Osteoblast (primary cell): Measurements from ENCODE around the gene NR2F1. TPM values are rescaled to one million over a fixed set of nuclear protein-coding genes. Genes with fewer than 3 reads are reported as not detected.
A peak's percentile ranks its signal among the peaks of the same experiment; 100 is the strongest.

ENCODE experiments used
- DNase-seq: peaks from one replicate; pipeline ENCODE4 v3.0.0; 2011; ENCODE audit warnings: low spot score, mixed read lengths; ENCODE audit not compliant: insufficient read length; ENCODE audit errors: missing footprints
- H2AFZ ChIP-seq: 2 replicates; pipeline ENCODE4 v1.6.0; 2011; ENCODE audit warnings: mild to moderate bottlenecking, low read length
- H3K27ac ChIP-seq: 2 replicates; pipeline ENCODE4 v1.5.1; 2011; ENCODE audit warnings: mild to moderate bottlenecking, low read depth, low read length, moderate library complexity
- H3K27me3 ChIP-seq: 2 replicates; pipeline ENCODE4 v1.6.0; 2012; ENCODE audit warnings: mild to moderate bottlenecking, control low read depth, inconsistent platforms, low read length, moderate library complexity; ENCODE audit not compliant: insufficient read depth
- H3K36me3 ChIP-seq: 2 replicates; pipeline ENCODE4 v1.5.1; 2011; ENCODE audit warnings: mild to moderate bottlenecking, low read length, control low read depth, moderate library complexity; ENCODE audit not compliant: insufficient read depth
- H3K4me1 ChIP-seq: 2 replicates; pipeline ENCODE4 v1.5.1; 2011; ENCODE audit warnings: mild to moderate bottlenecking, low read length, control low read depth, moderate library complexity; ENCODE audit not compliant: insufficient read depth
- H3K4me2 ChIP-seq: 2 replicates; pipeline ENCODE4 v1.6.0; 2011; ENCODE audit warnings: mild to moderate bottlenecking, low read length; ENCODE audit not compliant: insufficient read depth
- H3K4me3 ChIP-seq: fragments of 200-600 bp; sonication (generic); 3 replicates; pipeline ENCODE4 v1.5.1; 2012; ENCODE audit warnings: mild to moderate bottlenecking, low read length, inconsistent platforms; ENCODE audit not compliant: insufficient read depth
- H3K79me2 ChIP-seq: 2 replicates; pipeline ENCODE4 v1.6.0; 2012; ENCODE audit warnings: mild to moderate bottlenecking, low read length, control low read depth, inconsistent platforms; ENCODE audit not compliant: insufficient read depth
- H3K9me3 ChIP-seq: 2 replicates; pipeline ENCODE4 v1.5.1; 2011; ENCODE audit warnings: low read depth, low read length, control low read depth
- H4K20me1 ChIP-seq: 2 replicates; pipeline ENCODE4 v1.6.0; 2012; ENCODE audit warnings: mild to moderate bottlenecking, low read length, control low read depth; ENCODE audit not compliant: insufficient read depth
- total RNA-seq: library from RNA; depleted of rRNA; stranded (reverse); fragments of >200 nt; gene quantifications from 2 replicates; pipeline ENCODE4 v1.2.3, GENCODE V29; 2012
- TF ChIP-seq, protein P1 (sequence below): IDR thresholded peaks from 2 replicates; pipeline ENCODE4 v1.5.1; 2011; ENCODE audit warnings: mild to moderate bottlenecking, low read depth, low read length, moderate library complexity; ENCODE audit errors: extremely low read depth

The NR2F1 gene
- total RNA-seq, 1 donor = 7.2 TPM

DNA sequence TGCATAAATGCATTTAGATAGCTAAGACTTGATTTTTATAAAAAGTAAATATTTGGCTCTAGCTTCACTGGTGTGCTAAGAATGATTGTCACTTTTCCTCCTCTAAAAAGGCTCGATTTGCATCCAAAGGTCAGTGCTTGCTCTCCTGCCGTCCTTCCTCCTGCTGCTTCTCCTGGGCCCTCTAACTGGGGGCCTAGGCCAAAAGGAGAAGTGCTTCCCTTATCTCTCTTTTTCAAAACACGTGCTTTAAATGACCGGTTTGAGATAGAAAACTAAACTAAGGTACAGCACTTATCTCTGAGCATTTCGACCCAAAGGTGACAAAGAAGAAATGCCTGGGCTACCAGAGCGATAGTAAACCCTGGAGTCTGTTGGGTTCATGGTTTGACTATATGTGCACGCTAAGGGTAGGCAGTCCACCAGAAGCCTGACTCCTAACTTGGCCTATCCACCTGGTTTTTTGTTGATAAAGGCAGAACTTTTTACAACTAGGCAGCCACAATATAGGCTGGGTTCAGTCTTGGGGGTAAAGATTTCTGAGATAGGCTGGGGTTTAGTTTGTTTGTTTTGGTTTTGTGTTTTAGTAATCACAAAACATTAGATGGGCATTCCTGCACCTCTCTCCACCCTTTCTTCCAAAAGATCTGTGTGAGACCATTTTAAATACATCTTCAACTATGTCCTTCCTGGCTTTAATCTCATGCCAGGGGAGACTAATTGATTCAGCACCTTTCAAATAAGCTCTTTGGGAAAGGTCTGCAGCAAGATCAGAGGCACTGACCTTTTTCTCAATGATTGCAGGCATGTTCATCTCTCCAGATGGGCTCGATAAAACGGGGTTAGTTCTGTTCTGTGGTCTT is 5.8 kb upstream of the NR2F1 start:
- Histone ChIP-seq H2AFZ (no peak overlapping the region), H4K20me1 (peaks cover 5% of the 10 kb centered on the region), H3K9me3 (no peaks in the 10 kb centered on the region), H3K4me1 (peaks cover 4% of the 10 kb centered on the region), H3K4me3 (no peak overlapping the region), H3K27ac (no peak overlapping the region), H3K36me3 (peaks cover 3% of the 10 kb centered on the region), H3K4me2 (no peak overlapping the region), H3K27me3 (no peaks in the 10 kb centered on the region), H3K79me2 (peaks cover 69% of the 10 kb centered on the region)
- DNase-seq = no peak
- TF ChIP-seq, protein P1, sequence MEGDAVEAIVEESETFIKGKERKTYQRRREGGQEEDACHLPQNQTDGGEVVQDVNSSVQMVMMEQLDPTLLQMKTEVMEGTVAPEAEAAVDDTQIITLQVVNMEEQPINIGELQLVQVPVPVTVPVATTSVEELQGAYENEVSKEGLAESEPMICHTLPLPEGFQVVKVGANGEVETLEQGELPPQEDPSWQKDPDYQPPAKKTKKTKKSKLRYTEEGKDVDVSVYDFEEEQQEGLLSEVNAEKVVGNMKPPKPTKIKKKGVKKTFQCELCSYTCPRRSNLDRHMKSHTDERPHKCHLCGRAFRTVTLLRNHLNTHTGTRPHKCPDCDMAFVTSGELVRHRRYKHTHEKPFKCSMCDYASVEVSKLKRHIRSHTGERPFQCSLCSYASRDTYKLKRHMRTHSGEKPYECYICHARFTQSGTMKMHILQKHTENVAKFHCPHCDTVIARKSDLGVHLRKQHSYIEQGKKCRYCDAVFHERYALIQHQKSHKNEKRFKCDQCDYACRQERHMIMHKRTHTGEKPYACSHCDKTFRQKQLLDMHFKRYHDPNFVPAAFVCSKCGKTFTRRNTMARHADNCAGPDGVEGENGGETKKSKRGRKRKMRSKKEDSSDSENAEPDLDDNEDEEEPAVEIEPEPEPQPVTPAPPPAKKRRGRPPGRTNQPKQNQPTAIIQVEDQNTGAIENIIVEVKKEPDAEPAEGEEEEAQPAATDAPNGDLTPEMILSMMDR = no peak

- peak overlapping the region; percentile 97 for H3K4me2 ChIP-seq
- no peaks in the 10 kb centered on the region for H3K27me3 ChIP-seq
- H4K20me1 ChIP-seq = peaks cover 2% of the 10 kb centered on the region
- H3K36me3 ChIP-seq = peaks cover 3% of the 10 kb centered on the region
- H3K9me3 ChIP-seq = no peaks in the 10 kb centered on the region
- DNase-seq = peak; percentile 31
- H3K4me3 ChIP-seq = peak overlapping the region; percentile 94
- H2AFZ ChIP-seq = no peak overlapping the region
- TF ChIP-seq, protein P1 = no peak
- H3K79me2 ChIP-seq = peaks cover 65% of the 10 kb centered on the region
- peaks cover 4% of the 10 kb centered on the region for H3K4me1 ChIP-seq
- peak overlapping the region; percentile 3 for H3K27ac ChIP-seq
These were observed 4.9 kb upstream of the NR2F1 start for GRCh38 chr5:93577854-93578812.

GRCh38 chr5:93578813-93579691 is 4.0 kb upstream of the NR2F1 start:
- Histone ChIP-seq H3K4me1 (peaks cover 4% of the 10 kb centered on the region), H4K20me1 (no peaks in the 10 kb centered on the region), H3K4me3 (peak overlapping the region; percentile 94), H3K27me3 (no peaks in the 10 kb centered on the region), H3K36me3 (no peaks in the 10 kb centered on the region), H3K4me2 (peak overlapping the region; percentile 97), H3K9me3 (no peaks in the 10 kb centered on the region), H3K27ac (peak overlapping the region; percentile 3), H3K79me2 (peaks cover 64% of the 10 kb centered on the region), H2AFZ (peak overlapping the region; percentile 74)
- TF ChIP-seq, protein P1 = no peak
- DNase-seq = peak; percentile 92
